HG02610 (cell line): ENCODE data around the gene HOXD3.

Source experiments
- ATAC-seq: cut with Tn5 transposase; IDR thresholded peaks from one replicate; pipeline ENCODE4 v1.9.1; 2021; ENCODE audit warnings: mild to moderate bottlenecking, moderate library complexity; ENCODE audit not compliant: unreplicated experiment

HOXD3 gene

DNA sequence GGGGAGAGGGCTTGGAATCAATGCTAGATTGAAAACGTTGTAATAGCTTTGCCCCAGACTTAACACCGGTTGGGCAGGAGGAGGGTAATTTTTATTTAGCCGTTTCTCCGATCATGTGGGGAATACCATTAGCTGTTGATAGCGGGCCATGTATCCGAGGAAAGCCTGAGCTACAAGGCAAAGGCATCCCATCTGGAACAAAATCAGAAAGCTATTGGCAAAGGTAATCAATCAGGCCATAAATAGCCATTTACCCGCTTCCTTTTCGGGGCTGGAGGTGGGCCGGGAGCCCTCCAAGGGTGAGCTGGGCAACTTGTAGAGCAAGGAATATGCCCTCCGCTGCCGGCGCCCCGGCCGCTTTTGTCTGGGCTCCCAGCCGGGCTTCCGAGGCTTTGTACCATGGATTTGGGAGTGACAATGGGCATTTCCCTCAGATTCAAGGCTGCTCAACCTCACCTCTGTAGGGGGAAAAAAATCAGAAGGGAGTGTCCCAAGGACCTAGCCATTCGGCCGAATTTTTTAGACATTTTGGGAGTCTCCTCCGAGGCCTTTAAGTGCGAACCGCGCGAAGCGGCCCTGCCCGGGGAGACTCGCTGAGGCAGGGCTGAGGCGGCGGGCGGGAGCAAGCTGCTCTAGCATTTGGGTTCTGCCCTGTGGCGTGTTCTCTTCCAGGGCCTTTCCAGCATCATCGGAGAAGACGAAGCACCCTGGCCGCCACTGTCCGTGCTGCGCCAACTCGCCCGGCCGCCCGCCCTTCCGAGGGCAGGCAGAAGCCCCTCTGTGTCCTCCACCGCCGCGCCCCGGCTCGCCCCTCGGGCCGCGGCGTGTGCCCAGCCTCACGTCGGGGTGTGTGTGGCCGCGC lies 35.7 kb upstream of the HOXD3 start:
- ATAC-seq = no peak

DNA sequence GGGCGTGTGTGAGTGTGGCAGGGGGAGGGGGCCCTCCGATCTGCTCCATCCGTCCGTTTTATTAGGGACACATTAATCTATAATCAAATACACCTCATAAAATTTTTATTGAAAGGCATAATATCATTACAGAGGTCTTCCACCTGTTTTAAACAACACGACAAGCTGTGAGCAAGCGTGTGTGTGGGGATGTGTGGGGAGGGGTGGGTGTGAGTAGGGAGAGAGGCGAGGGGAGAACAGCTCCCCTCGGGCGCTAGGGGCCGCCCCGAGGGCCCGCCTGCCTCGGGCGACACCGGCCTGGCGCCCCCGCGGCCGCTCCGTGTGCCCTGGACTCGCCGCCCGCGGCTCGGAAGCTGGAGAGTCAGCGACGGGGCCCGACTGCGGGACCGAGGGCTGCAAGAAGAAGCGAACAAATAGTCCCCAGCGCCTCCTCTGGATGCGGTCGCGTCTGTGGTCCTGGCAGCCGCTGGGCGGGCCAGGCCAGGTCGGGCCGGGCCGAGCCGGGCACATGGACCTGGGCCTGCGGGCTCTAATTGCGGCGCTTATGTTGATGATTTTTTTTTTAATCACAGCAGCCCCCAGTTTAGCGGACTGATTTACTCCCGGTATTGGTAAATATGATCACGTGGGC lies 34.9 kb upstream of the HOXD3 start:
- no peak for ATAC-seq

DNA sequence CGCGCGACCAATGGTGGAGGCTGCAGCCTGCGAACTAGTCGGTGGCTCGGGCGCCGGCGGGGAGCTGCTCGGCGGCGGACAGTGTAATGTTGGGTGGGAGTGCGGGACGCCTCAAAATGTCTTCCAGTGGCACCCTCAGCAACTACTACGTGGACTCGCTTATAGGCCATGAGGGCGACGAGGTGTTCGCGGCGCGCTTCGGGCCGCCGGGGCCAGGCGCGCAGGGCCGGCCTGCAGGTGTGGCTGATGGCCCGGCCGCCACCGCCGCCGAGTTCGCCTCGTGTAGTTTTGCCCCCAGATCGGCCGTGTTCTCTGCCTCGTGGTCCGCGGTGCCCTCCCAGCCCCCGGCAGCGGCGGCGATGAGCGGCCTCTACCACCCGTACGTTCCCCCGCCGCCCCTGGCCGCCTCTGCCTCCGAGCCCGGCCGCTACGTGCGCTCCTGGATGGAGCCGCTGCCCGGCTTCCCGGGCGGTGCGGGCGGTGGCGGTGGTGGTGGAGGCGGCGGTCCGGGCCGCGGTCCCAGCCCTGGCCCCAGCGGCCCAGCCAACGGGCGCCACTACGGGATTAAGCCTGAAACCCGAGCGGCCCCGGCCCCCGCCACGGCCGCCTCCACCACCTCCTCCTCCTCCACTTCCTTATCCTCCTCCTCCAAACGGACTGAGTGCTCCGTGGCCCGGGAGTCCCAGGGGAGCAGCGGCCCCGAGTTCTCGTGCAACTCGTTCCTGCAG lies 34.3 kb upstream of the HOXD3 start, which contains the start of gene HOXD9:
TSS of gene HOXD9 (plus strand) at position 37 of the 728 bp plus-strand sequence. CDS start at position 87, 50 bp downstream.
- no peak for ATAC-seq

DNA sequence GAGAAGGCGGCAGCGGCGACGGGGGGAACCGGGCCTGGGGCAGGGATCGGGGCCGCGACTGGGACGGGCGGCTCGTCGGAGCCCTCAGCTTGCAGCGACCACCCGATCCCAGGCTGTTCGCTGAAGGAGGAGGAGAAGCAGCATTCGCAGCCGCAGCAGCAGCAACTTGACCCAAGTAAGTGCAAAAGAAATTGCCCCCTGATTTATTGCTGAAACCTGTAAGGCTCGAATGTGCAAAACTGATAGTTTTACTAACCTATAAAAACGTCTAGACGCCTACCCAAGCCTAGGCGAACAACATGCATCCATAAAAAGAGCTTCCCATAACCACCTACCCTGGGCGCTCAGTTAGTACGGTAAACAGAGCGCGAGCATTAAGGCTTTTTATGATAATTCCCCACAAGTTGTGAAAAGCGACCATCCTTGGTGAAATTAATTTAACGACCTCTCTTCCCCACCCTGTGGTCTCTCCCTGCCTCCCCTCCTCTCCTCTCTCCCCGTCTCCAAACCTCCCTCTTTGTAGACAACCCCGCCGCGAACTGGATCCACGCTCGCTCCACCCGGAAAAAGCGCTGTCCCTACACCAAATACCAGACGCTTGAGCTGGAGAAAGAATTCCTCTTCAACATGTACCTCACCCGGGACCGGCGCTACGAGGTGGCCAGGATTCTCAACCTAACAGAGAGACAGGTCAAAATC lies 33.5 kb upstream of the HOXD3 start:
- ATAC-seq = no peak

DNA sequence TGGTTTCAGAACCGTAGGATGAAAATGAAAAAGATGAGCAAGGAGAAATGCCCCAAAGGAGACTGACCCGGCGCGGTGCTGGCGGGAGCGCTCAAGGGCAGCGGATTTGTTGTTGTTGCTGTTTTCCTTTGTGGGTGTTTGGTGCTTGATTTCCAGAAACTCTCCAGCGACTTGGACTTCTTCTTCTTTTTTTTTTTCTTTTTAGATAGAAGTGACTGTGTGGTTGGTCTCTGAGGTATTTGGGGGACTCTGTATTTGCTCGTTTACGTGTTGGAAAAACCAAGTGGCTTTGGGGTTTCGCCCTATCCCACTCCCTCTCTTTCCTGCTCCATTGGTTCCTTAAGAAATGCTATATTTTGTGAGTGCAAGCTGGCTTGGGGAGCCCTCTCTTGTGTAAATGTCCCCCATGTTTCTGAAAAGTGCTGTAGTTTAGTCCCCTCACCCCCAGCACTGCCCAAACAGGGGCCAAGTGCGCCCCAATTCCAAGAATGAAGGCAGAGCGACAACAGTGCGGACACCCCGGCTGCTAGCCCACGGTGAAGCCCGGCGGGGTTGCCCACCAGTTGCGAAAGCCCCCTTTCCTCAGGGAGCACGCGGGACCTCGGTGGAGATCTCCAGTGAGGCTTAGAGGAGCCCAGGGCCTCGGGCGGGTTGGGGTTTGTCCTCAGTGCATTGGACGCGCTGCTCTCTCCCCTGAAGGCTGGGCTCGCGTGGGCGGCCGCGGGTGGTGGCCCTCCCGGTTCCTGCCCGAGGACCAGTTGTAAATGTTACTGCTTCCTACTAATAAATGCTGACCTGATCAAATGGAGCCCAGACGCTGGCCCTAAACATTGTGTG lies 32.8 kb upstream of the HOXD3 start:
- ATAC-seq = no peak

DNA sequence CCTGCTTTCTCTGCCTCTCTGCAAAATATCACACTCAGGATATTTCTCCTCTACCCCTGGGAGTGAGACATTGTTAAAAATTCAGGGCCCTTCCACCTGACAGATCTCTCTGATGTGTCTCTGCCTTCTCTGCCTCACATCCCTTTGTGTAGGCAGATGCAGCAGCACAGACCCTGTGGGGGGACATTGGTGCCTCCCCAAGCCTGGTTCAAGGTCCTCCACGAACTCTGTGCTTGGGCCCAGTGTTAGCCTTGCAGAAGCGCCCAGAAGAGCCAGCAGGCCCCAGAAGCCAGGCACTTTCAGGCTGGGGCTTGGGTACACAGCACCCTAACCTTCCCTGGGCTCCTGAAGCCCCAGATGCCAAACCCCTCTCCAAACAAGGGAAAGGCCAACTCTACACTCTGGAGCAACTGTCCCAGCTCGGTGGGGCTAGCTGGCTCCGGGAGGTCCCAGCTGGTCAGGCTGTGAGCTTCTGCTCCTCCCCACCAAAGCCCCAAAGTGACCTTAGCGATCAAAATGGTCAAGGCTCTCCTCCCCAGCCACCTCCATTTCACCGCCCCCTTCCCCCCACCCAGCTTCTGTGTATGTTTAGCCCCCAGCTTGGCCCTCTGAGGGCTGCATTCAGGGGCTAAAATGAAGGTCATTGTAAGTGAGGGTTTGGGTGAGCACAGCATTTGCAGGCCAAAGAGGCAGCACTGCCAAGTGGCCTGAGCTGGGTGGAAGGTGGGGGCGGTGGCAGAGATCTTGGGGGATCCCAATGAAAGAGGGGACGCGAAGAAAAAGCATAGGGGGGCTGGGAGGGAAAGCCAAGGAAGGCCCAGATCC lies 31.9 kb upstream of the HOXD3 start:
- ATAC-seq = no peak

DNA sequence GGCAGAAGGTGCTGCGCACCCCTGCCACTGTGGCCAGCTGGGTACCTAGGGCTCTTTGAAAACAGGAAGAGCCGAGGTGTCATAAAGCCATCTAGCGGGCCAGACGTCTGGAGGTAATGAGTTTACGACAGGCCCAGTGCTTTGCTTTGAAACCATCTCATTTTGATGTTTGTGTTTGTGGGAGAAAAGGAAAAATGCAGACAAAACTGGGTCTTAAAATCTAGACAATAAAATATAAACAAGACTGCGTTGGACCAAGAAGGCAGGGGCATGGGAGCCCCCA lies 31.4 kb upstream of the HOXD3 start:
- ATAC-seq = no peak

DNA sequence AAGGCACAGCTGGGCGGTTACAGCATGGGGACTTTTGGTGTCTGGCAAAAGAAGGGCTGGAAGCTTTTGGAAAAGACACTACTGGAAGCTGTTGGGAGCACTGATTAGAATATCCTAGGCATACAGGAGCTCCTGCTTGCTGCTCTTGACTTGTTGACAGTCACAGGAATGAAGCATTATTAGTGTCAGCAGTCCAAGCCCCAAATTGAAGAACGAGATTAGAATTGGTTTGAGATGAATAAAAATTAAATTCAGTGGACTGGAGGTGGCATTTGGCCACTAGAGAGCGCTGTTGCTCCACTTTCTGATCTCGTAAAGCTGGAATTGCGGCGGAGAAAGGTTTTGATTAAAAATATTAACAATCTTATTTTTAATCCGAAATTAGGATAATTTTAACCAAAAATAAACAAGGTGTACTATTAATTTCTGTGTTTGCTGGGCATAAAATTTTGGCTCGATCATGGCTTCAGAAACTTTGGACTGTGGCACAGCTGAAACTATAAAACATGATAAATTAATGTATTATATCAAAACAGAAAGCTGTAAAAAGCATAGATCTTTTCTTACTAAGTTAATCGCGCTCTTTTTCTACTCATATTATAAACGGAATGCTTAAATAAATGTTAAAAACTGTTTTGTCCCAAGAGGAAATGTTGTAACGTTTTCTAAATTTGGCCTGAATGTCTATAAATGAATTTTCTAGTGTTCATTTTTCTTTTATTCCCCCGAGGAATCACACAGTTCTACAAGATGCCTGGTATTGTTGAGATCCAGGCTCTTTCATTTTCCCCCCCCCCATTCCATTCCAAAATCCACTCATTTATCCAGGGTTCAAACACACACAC lies 30.0 kb upstream of the HOXD3 start:
- no peak for ATAC-seq

DNA sequence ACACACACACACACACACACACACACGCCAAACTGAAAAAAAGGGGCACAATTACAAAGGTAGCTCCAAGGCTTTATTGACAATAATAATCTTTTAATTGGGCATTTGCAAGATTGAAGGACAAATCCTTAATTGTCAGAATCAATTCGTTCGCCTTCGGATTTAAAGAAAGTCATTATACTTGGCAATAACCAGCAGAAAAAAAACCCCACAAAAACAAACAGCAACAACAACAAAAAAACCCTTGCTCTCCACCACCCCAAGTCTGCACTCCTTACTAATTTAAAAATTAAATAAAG lies 29.4 kb upstream of the HOXD3 start:
- no peak for ATAC-seq

DNA sequence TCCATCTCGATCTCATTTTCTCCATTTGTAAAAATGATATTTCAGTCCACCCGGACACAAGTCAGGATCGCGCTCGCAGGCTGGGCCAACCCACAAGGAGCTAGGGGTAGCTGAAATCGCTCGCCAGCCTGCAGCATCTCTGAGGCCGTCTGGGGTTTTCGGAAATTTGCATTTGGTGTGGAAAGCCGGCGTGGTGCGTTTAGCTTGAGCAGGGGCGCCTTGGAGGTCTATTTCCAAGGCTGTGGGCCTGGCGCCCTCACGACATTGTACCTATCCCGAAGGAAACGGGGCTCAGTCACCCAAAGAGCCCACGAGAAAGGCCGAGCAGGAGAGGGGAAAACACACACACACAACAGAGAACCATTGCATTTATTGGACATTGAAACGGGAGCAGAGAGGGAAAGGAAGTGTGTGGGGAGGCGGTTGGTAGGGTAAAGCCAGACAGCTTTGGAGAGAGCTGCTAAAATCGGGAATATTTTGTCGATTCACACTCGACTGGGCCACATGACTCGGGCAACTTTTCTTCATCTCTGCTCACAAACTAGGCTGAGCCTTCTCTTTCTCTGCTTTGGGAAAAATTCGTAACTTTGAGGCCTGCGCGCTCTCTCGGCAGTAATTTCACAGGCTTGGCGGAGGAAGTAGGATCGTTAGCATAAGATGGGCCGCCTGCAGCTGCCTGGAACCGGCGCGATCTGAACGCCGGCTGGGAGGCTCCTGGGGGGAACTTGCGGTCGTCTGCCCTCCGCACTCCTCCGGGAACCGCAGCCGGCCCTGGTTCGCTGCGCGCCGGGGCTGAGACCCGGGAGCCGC lies 28.7 kb upstream of the HOXD3 start:
- ATAC-seq = no peak

DNA sequence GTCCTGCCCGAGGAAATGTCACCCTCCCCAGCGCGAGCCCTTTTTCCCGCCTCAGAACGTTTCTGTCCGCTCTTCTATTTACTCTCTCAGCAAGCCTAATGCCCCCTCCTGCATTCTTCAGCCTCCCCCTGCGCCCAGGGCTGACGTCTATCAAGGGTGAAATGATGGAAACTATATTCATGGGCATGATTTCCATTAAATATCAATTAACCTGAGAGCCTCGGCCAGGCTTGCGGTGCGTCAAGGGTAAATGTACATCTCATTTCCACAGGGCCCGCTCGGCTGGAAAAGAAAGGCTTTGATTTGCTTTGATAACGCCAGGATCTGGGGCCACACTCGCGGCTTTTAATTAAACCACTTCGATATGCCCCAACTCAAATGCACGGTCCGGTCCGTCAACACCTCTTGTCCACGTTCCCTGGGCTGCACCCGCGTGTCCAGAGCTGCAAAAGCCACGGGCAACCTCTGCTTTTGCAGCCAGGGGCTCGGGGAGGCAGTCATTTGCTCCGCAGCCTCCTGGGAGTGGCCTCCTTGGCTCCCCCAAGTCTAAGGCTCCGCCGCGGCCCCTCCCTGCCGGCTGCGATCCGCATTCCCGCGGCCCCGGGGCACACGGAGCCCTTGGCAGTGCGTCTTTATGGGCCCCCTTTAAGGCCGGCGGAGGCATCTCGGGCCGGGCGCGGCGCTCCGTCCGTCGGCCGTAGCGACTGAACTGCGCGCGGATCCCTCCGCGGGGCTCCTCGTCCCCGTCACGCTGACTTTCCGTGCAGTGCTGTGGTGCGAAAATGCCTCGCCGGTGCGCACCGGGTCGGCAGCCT lies 27.9 kb upstream of the HOXD3 start, which contains the start of gene HOXD8:
TSS of gene HOXD8 (plus strand) at position 724 of the 815 bp plus-strand sequence. CDS start 662 bp downstream, outside the sequence.
- ATAC-seq = no peak

DNA sequence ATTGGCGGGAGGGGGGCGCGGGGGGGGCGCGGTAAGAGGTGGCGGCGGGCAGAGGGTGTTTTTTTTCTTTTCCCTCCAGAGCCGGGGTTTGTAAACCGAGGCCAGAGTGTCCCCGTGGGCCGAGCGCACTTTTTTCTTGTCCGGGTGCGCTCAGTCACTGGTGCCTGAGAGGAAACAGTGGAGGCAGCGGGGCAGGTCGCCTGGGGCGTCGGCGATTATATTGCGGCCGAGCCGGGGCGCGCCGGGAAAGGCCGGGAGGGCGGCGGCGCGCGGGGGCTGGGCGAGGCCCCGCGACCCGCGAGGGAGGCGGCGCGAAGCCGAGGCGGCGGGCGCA lies 27.3 kb upstream of the HOXD3 start:
- no peak for ATAC-seq

DNA sequence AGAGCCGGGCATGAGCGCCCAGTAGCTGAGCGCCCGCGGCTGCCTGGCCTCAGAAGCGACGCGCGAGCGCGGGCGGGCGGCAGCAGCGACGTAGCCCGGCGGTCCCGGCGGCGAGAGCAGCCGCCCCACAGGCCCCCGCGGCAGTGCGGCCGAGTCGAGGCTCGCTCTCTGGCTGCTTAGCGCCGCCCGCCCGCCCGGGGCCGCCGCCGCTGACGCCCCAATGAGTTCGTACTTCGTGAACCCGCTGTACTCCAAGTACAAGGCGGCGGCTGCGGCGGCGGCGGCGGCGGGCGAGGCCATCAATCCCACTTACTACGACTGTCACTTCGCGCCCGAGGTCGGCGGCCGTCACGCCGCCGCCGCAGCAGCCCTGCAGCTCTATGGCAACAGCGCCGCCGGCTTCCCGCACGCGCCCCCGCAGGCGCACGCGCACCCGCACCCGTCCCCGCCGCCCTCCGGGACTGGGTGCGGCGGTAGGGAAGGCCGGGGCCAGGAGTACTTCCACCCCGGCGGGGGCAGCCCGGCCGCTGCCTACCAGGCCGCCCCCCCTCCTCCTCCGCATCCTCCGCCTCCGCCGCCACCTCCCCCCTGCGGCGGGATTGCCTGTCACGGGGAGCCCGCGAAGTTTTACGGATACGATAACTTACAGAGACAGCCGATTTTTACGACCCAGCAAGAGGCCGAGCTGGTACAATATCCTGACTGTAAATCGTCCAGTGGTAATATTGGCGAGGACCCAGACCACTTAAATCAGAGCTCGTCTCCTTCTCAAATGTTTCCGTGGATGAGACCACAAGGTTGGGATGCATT lies 26.8 kb upstream of the HOXD3 start:
- no peak for ATAC-seq

DNA sequence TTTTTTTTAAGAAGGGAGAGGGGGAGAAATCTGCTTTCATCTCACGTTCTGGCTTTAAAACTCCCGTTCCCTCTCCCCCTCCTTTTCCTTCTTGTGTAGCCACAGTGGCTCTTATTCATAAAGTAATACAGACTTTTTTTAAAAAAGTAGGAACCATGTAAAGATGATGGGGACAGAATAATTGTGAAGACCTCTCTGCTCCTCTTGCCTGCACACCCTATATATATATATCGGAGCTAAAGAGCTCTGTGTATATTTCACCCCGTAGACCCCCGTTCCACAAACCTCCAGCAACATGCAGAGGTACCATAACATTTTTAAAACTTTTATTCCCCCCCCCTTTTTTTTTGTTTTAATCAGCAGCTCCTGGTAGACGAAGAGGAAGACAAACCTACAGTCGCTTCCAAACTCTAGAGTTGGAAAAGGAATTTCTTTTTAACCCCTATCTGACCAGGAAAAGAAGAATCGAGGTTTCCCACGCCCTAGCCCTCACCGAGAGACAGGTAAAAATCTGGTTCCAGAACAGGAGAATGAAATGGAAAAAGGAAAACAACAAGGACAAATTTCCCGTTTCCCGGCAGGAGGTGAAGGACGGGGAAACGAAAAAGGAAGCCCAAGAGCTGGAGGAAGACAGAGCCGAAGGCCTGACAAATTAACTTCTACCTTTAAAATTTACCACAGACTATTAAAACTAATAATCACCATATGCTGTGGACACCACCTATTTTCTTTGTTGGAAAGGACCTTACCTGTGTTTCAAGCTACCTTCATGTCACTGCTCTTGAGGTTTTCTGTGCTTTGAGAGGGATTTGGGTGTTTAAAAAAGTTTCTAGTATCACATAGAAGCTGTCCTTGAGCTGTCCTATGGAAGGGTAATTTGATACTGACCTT lies 25.9 kb upstream of the HOXD3 start:
- ATAC-seq = no peak

DNA sequence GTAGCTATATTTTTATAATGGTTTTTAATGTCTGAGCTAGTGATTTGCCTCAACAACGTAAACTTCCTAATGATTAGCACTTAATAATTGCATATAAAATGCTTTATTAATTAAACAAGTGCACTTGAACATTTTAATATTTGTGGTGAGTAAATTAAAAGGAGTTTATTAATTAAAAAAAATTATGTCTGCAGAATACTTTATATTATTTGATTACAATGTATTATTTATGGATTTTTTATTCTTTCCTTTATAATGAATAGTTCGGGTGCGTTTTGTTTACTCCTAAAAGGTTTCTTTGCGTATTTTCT lies 25.3 kb upstream of the HOXD3 start:
- no peak for ATAC-seq
